ENCODE data around the gene GZMH.
"Not testable (repeated sequence)": the region's sequence is repeated elsewhere in the genome, so short reads cannot be mapped to it uniquely, and the experiment has no call there.

Gene GZMH

GRCh38 chr14:24595073-24595808 lies 14.2 kb downstream of the GZMH start:
- no peak for DNase-seq (ENCODE audit: low read depth in 3 of 3)

GRCh38 chr14:24591004-24591403 lies 18.5 kb downstream of the GZMH start:
- not testable (repeated sequence) for DNase-seq (ENCODE audit: low read depth in 3 of 3)

GRCh38 chr14:24584402-24584801 lies 25.1 kb downstream of the GZMH start:
- not testable (repeated sequence) for DNase-seq (ENCODE audit: low read depth in 3 of 3)

GRCh38 chr14:24578558-24578957 lies 30.9 kb downstream of the GZMH start:
- no peak for DNase-seq (ENCODE audit: low read depth in 3 of 3)

GRCh38 chr14:24576771-24577170 lies 32.7 kb downstream of the GZMH start:
- no peak for DNase-seq (ENCODE audit: low read depth in 3 of 3)

GRCh38 chr14:24576182-24576581 lies 33.3 kb downstream of the GZMH start, which contains the start of gene CTSG:
CTSG (minus strand) TSS chr14:24576250; CDS start chr14:24576223, 27 bp downstream.
- DNase-seq (ENCODE audit: low read depth in 3 of 3) = no peak

GRCh38 chr14:24574206-24574774 lies 35.2 kb downstream of the GZMH start:
- DNase-seq (ENCODE audit: low read depth in 3 of 3) = no peak

GRCh38 chr14:24566318-24566717 lies 43.2 kb downstream of the GZMH start:
- DNase-seq (ENCODE audit: low read depth in 3 of 3) = no peak

GRCh38 chr14:24565766-24566165 lies 43.7 kb downstream of the GZMH start:
- no peak for DNase-seq (ENCODE audit: low read depth in 3 of 3)

GRCh38 chr14:24563505-24563904 lies 46.0 kb downstream of the GZMH start:
- DNase-seq (ENCODE audit: low read depth in 3 of 3) = no peak

GRCh38 chr14:24556756-24557155 lies 52.7 kb downstream of the GZMH start:
- DNase-seq (ENCODE audit: low read depth in 3 of 3) = no peak
